HEK293T (cell line): Measurements from ENCODE around the gene OR11H7.

Source experiments
- ARNT ChIP-seq: fragments of 450-650 bp; IDR thresholded peaks from 2 replicates; pipeline ENCODE4 v1.6.1; 2017; ENCODE audit warnings: mild to moderate bottlenecking
- BHLHE40 ChIP-seq: fragments of 450-650 bp; IDR thresholded peaks from 2 replicates; pipeline ENCODE4 v1.6.1; 2016; ENCODE audit warnings: mild to moderate bottlenecking, moderate library complexity, borderline replicate concordance
- ELF4 ChIP-seq: fragments of 450-650 bp; IDR thresholded peaks from 2 replicates; pipeline ENCODE4 v1.6.1; 2017; ENCODE audit warnings: antibody characterized with exemption
- FOXM1 ChIP-seq: fragments of 450-650 bp; IDR thresholded peaks from 2 replicates; pipeline ENCODE4 v1.6.1; 2017; ENCODE audit warnings: mild to moderate bottlenecking, borderline replicate concordance
- PKNOX1 ChIP-seq: fragments of 450-650 bp; IDR thresholded peaks from 2 replicates; pipeline ENCODE4 v1.6.1; 2016
- SP1 ChIP-seq: fragments of 450-650 bp; IDR thresholded peaks from 2 replicates; pipeline ENCODE4 v1.6.1; 2017
- SUZ12 ChIP-seq: fragments of 450-650 bp; IDR thresholded peaks from 2 replicates; pipeline ENCODE4 v1.6.1; 2016; ENCODE audit warnings: mild to moderate bottlenecking
- TARDBP ChIP-seq: fragments of 450-650 bp; IDR thresholded peaks from 2 replicates; pipeline ENCODE4 v1.6.1; 2016
- ZNF384 ChIP-seq: fragments of 450-650 bp; IDR thresholded peaks from 2 replicates; pipeline ENCODE4 v1.6.1; 2016

- no peak for TF ChIP-seq FOXM1
- no peak for TF ChIP-seq BHLHE40
- no peak for TF ChIP-seq TARDBP
- TF ChIP-seq SP1: no peak
- no peak for TF ChIP-seq ELF4
- no peak for TF ChIP-seq PKNOX1
- TF ChIP-seq SUZ12: no peak
- no peak for TF ChIP-seq ZNF384
- TF ChIP-seq ARNT: no peak
Measured at GRCh38 chr14:20194101-20194500, 34.7 kb upstream of the OR11H7 start.
